ENCODE data around the gene PRR20B. TPM values are rescaled to one million over a fixed set of nuclear protein-coding genes. Genes with fewer than 3 reads are reported as not detected.
"Not testable (repeated sequence)": the region's sequence is repeated elsewhere in the genome, so short reads cannot be mapped to it uniquely, and the experiment has no call there.

Gene PRR20B
- total RNA-seq = not detected
- long read RNA-seq, donor 1 = 0 reads
- long read RNA-seq, donor 2 = 0 reads

DNA sequence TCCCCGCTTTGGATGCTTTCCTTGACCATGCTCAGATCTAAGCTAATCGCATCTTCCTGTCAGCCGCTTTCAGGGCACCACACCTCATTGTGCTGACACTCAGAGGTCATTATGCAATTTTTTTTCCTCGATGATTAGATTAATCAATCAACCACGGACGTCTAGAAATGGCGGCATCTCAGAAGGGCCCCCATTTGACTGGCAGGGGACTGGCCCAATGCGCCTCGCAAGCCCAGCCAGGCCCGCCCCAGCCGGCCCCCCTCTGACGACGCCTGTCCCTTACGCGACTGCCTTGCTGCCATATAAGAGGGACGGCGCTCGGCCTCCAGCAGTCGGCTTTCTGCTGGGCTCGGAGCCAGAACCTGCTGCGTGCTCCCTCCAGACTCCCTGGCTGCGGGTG is at the start of gene PRR20B:
Gene PRR20B (plus strand): TSS at position 301 of the 400 bp plus-strand sequence. CDS start 387 bp downstream, outside the sequence.
- H3K9me3 ChIP-seq; H3K4me1 ChIP-seq (ENCODE audit: low read depth); DNase-seq; H3K4me3 ChIP-seq; ATAC-seq; H3K36me3 ChIP-seq (ENCODE audit: low read depth); intact Hi-C loops (cut with DNase I, micrococcal nuclease): not testable (repeated sequence)

DNA sequence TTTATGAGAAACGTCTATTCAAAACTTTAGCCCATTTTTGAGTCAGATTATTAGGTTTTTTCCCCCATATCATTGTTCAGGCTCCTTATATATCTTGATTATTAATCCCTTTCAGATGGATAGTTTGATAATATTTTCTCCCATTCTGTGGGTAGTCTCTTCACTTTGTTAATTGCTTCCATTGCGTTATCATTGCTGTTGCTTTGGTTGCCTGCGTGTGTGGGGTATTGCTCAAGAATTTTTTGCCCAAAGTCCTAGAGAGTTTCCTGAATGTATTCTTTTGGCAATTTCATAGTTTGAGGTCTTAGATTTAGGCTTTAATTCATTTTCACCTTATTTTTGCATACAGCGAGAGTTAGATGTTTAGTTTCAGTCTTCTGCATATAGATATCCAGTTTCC is 32.3 kb upstream of the PRR20B start:
- DNase-seq (no peak), ATAC-seq (no peak)

GRCh38 chr13:57123681-57124080 is 23.6 kb upstream of the PRR20B start:
- no peaks in the 10 kb centered on the region for H3K4me1 ChIP-seq (ENCODE audit: low read depth)
- no peak for DNase-seq
- TF ChIP-seq, protein P1, sequence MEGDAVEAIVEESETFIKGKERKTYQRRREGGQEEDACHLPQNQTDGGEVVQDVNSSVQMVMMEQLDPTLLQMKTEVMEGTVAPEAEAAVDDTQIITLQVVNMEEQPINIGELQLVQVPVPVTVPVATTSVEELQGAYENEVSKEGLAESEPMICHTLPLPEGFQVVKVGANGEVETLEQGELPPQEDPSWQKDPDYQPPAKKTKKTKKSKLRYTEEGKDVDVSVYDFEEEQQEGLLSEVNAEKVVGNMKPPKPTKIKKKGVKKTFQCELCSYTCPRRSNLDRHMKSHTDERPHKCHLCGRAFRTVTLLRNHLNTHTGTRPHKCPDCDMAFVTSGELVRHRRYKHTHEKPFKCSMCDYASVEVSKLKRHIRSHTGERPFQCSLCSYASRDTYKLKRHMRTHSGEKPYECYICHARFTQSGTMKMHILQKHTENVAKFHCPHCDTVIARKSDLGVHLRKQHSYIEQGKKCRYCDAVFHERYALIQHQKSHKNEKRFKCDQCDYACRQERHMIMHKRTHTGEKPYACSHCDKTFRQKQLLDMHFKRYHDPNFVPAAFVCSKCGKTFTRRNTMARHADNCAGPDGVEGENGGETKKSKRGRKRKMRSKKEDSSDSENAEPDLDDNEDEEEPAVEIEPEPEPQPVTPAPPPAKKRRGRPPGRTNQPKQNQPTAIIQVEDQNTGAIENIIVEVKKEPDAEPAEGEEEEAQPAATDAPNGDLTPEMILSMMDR (IDR thresholded peaks at IDR 0.05) = no peak
- ATAC-seq = no peak
- H3K4me3 ChIP-seq = no peak overlapping the region
- H3K9me3 ChIP-seq = no peaks in the 10 kb centered on the region
- intact Hi-C loops (cut with DNase I, micrococcal nuclease) = no loop called here
- no peaks in the 10 kb centered on the region for H3K36me3 ChIP-seq (ENCODE audit: low read depth)

More for the DNA sequence above, 32.3 kb upstream of the PRR20B start:
- TF ChIP-seq, protein P1 (IDR thresholded peaks at IDR 0.05) = no peak
- no peaks in the 10 kb centered on the region for H3K9me3 ChIP-seq
- H3K4me3 ChIP-seq = no peak overlapping the region
- no peaks in the 10 kb centered on the region for H3K36me3 ChIP-seq (ENCODE audit: low read depth)
- intact Hi-C loops (cut with DNase I, micrococcal nuclease) = no loop called here
- no peaks in the 10 kb centered on the region for H3K4me1 ChIP-seq (ENCODE audit: low read depth)

DNA sequence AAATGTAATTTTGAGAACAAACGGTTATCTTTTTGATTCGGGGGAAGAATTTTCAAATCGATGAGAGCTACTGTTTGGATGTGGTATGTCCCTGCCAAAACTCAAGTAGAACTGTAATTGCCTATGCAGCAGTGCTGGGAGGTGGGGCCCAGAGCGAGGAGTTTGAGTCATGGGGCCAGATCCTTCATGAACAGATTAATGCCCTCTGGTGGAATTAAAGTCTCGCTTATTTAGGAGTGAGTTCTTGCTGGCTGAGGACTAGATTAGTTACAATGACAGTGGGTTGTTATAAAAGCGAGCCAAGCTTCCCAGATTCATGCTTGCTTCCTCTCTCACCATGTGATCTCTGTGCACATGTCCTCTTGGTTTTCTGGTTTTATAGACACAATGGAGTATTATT is 18.4 kb upstream of the PRR20B start:
- intact Hi-C loops (cut with DNase I, micrococcal nuclease) = no loop called here
- ATAC-seq = no peak
- Histone ChIP-seq H3K9me3 (no peaks in the 10 kb centered on the region), H3K36me3 (ENCODE audit: low read depth) (no peaks in the 10 kb centered on the region), H3K4me1 (ENCODE audit: low read depth) (no peaks in the 10 kb centered on the region), H3K4me3 (no peak overlapping the region)
- TF ChIP-seq, protein P1 (IDR thresholded peaks at IDR 0.05) = no peak
- no peak for DNase-seq

- Histone ChIP-seq H3K9me3 (no peaks in the 10 kb centered on the region), H3K4me1 (ENCODE audit: low read depth) (no peaks in the 10 kb centered on the region), H3K4me3 (no peak overlapping the region), H3K36me3 (ENCODE audit: low read depth) (no peaks in the 10 kb centered on the region)
- TF ChIP-seq, protein P1 (IDR thresholded peaks at IDR 0.05) = no peak
- intact Hi-C loops (cut with DNase I, micrococcal nuclease) = no loop called here
- ATAC-seq (no peak), DNase-seq (no peak)
Observed at GRCh38 chr13:57136093-57136492, 11.2 kb upstream of the PRR20B start.

GRCh38 chr13:57137585-57137984 is 9.7 kb upstream of the PRR20B start:
- no peaks in the 10 kb centered on the region for H3K4me1 ChIP-seq (ENCODE audit: low read depth)
- TF ChIP-seq, protein P1 (IDR thresholded peaks at IDR 0.05) = no peak
- no peaks in the 10 kb centered on the region for H3K9me3 ChIP-seq
- ATAC-seq = peak; percentile 88
- no peak overlapping the region for H3K4me3 ChIP-seq
- DNase-seq = peak in 1 of 3 donors; percentile 28
- H3K36me3 ChIP-seq (ENCODE audit: low read depth) = no peaks in the 10 kb centered on the region
- intact Hi-C loops (cut with DNase I, micrococcal nuclease) = no loop called here
